HG03108 (cell line): ENCODE data around the gene NTN1.

Source experiments
- ATAC-seq: cut with Tn5 transposase; IDR thresholded peaks from one replicate; pipeline ENCODE4 v1.9.1; 2021; ENCODE audit warnings: moderate library complexity; ENCODE audit not compliant: unreplicated experiment

NTN1 gene

DNA sequence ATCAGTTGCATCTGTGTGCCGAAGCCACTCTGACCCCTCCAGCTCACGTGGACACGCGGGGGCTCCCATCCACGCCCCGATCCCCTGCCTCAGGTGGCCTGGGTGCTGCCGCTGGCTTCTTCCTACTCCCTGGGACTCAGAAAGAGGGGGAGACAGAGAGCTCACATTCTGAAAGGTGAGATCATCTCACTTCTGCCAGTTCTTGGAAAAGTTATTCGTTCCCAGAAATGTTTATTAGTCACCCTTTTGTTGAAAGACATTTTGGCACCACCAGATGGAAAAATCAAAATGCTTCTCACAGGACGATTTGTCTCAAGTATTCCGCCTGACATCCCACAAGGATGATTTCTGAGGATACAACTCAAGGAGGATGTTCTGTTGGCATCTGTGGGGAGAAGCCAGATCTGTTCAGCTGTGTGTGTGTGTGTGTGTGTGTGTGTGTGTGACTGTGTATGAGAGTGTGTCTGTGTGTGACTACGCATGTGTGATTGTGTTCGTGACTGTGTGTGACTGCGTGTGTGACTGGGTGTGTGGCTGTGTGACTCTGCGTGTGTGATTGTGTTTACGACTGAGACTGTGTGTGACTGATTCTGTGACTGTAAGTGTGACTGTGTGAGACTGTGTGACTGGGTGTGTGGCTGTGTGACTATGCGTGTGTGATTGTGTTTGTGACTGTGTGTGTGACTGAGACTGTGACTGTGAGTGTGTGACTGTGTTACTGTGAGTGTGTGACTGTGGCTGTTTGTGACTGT lies 207.3 kb downstream of the NTN1 start:
- ATAC-seq, result no peak

GRCh38 chr17:9229160-9229825 lies 208.0 kb downstream of the NTN1 start:
- ATAC-seq, result no peak

DNA sequence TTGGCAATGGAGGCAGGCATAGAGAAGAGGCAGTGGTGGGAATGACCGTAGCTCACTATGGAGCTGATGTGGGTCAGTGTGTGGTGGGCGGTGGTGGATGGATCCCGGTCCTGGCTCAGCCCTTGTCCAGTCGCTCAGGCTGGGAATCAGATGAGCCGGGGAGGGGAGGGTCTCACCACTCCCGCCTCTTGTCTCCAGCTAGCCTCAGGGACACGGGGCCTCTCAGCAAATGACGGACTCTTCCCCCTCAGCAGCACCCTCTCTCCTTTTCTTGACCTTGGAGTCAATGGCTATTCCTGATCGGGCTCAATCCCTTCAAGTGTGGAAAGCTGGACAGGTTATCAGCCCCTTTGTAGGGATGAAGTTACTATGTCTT lies 208.5 kb downstream of the NTN1 start:
- ATAC-seq, result no peak

DNA sequence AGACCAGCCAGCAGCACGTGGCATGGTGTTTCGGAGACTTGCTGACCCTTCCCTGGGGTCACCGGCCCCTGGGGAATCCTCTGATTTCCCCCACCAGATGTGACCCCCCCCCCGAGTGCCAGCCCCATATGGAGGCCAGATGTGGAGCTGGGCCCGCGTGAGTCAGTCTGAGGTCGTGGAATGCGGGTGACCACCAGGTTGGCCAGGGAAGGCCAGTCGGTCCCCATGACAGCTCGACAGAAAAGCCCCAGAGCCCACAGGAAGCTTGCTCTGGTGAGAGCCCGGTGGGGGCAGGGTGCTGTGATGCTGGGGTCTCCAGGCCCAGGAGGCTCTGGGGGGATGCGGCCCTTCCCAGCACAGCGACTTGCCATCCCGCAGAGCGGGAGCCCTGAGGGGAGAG lies 209.0 kb downstream of the NTN1 start:
- no peak for ATAC-seq

GRCh38 chr17:9230861-9231260 lies 209.6 kb downstream of the NTN1 start:
- no peak for ATAC-seq

- no peak for ATAC-seq
Observed at GRCh38 chr17:9231449-9232154, 210.3 kb downstream of the NTN1 start.

- ATAC-seq, result no peak
Observed at GRCh38 chr17:9232155-9232475, 210.8 kb downstream of the NTN1 start.

DNA sequence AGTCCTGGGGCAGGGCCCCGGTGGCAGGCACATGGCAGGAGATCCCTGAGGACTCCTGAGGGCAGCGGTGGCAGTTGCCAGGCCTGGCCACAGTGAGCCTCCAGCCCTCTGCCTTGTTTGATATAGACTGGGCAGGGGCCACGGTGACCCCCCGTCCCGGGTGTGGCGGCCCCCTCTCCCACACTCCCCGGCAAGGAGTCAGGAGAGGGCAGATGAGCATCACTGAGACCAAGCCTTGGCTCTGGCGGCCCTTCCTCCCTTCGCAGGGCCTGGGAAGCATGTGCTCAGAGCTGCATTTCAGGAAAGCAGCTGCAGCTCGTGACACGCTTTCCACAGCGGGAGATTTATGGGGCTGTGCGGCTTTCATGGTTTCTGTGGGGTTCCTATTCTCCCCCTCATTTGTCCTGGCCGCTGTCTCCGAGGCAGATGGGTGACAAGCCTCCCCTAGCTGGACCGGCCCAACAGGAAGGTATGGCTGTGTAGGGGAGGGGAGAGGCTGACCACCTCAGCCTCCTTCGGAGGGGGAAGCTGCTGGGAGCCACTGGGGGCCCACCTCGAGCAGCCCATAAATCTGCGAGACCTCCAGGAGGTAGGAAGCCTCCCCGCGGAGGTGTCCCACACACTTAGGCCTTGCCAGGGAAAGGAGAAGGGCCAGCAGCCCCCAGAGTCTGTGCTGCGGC lies 211.4 kb downstream of the NTN1 start:
- ATAC-seq, result no peak

DNA sequence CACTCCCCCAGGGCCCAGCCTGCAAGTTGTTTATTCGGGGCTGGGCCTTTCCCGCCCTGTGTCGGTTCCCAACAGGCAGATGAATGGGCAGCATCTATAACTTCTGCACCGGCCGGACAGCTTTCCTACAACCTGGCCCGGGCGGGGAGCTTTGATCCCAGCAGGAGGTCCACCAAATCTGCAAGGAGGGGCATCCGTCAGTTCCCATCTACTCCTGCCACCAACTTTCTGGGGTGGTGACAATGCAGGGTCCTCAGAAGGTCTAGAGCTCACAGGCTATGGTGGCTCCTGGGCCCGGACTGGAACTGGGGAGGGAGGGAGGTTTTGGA lies 211.9 kb downstream of the NTN1 start:
- ATAC-seq, result no peak

GRCh38 chr17:9233761-9234160 lies 212.5 kb downstream of the NTN1 start:
- no peak for ATAC-seq

- no peak for ATAC-seq
Observed at GRCh38 chr17:9234389-9234945, 213.2 kb downstream of the NTN1 start.

DNA sequence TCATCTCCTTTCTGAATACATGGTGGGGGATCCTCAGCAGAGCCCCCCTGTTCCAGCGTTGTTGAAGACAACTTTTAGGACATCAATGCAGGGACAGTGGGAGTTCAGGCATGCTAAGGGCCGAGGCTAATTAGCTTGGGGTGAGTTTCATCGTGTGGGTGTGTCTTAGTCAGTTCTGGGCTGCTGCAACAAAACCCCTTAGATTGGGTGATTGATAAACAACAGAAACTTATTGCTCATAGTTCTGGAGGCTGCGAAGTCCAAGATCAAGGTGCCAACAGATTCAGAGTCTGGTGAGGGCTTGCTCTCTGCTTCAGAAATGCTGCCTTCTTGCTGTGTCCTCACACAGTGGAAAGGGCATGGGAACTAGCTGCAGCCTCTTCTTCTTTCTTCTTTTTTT lies 214.0 kb downstream of the NTN1 start:
- ATAC-seq, result no peak

DNA sequence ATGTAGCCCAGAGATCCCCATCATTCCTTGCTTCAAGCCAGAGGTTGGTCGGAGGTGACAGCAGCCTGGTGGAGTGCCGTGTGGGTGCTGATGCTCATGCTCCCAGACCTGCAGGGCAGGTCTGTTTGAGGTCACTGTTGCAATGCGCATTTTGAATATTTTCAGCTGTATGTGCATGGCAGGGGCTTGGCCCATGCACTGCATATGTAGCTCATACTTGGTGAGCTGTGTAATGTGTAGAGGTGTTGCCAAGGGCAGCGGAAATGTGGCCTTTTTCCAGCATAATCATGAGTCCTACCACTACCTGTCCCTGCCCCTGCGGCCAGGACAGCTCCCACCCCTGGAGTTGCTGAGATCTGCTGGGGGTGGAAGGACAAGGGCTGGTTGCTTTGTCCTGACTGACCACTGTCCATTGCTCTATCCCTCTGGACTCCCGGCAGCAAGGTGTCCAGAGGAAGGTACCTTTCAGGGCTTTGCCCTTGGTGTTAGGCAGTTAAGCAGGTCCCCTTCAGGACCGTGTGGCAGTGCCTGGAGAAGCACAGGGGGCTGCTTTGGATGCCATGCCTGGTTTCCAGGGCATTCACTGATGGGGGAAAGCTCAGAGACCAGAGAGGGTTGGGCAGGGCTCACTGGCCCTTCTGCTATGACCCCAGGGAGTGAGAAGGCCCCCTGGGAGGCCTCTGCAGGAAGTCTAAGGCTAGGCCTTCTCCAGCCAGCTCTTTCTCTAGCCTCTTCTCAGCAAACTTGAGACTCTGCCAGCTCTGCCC lies 215.2 kb downstream of the NTN1 start:
- ATAC-seq, result no peak

DNA sequence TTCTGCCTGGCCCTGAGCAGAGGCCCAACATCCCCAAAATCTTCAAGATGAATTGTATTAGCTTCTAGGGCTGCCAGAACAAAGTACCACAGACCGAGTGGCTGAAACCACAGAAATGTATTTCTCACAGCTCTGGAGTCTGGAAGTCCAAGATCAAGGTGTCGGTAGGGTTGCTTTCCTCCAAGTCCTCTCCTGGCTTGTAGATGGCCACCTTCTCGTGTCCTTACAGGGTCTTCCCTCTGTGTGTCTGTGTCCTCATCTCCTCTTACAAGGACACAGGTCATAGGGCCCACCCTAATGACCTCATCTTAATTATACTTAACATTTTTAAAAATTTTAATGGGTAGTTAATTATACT lies 215.7 kb downstream of the NTN1 start:
- ATAC-seq, result no peak

GRCh38 chr17:9237661-9238301 lies 216.5 kb downstream of the NTN1 start:
- no peak for ATAC-seq

DNA sequence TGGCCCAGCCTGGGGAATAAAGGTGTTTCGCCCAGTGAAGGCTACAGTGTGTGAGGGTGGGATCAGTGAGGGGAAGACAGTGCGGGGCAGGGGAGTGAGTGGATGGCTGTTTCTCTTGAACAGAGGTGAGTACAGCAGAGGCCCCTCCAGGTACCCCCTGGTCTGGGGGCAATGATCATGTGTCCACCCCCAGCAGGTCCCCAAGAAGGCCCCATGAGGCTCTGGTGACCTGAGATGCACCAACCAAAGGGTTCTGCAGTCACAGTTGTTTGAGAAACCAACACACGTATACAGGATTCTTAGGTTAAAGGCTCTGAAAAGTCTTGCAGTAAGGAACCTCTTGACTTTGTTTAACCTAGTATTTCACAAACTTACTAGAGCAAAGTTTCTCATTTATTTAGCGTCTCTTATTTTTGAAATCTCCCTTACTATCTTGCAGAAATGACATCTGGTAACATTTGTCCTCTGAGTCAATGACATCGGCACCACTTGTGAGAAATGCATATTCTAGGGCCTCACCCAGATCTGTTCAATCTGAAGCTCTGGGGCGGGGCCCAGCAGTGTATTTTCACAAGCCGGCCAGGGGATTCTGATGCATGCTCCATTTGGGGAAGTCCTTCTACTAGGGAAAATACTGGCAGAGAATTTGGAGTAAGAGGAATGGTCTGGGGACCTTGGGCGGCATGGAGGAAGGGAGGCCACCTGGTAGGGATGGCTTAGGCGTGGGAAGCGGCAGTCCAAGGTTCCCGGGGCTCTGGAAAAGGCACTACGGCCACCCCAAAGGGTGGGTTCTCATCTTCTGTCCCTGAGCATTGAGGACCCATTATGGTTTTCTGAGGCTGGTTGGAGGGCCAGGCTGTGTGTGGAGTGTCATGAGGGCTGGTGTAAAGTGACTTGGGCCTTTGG lies 217.3 kb downstream of the NTN1 start:
- no peak for ATAC-seq

GRCh38 chr17:9239246-9239792 lies 218.0 kb downstream of the NTN1 start:
- no peak for ATAC-seq

DNA sequence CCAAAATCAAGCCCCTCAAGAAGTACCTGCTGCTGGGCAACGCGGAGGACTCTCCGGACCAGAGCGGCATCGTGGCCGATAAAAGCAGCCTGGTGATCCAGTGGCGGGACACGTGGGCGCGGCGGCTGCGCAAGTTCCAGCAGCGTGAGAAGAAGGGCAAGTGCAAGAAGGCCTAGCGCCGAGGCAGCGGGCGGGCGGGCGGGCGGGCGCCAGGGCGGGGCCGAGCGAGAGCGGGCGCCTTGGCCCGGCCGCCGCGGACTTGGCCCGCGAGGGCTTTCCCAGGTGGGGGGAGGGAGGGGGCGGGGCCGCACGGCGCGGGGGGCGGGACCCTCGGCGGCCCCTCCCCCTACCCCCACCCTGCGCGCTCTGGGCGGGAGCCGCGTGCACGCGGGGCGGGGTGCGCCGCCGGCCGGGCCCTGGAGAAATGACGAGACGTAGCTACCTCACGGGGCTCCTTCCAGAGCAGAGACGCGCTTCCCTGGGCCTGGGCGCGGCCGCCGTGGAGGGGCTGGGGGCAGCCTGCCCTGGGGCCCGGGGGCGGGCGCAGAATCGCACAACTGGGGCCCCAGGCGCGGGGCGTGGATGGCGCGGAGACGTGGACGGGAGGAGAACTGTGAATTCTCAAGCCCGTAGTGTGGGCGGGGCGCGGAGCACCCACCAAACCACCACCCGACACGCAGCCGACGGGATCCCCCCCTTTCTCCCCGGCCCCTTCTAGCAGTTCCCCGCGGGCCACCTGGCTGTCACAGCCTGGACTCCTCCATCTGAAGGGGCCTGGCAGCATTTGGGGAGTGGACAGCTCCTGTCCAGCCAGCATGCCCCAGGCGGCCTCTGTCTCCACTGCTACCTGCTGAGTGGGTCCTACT lies 218.7 kb downstream of the NTN1 start:
- peak; percentile 50 for ATAC-seq
